K562 (cell line): ENCODE data around the gene NFE2. TPM values are rescaled to one million over a fixed set of nuclear protein-coding genes. Genes with fewer than 3 reads are reported as not detected.

Experiments used
- BRD4 ChIP-seq: fragments of 200-600 bp; sonication (generic); IDR thresholded peaks from 2 replicates; pipeline ENCODE4 v1.6.1; 2017; ENCODE audit warnings: inconsistent platforms
- NR2C2 ChIP-seq, 2 experiments: fragments of 200-800 bp in 1 of 2; sonication (Bioruptor generic) in 1 of 2; sonication (generic) in 1 of 2; formaldehyde crosslinking in 1 of 2; IDR thresholded peaks; 2 replicates each; pipeline versions ENCODE4 v1.6.1 to v1.8.0; 2016 to 2022; ENCODE audit warnings: mild to moderate bottlenecking in 1 of 2, missing compliant biosample characterization in 1 of 2, missing genetic modification characterization in 1 of 2, missing genetic modification reagents in 1 of 2
- POLR2B ChIP-seq: fragments of 450-650 bp; IDR thresholded peaks from 2 replicates; pipeline ENCODE4 v1.6.1; 2018; ENCODE audit warnings: low read depth; ENCODE audit not compliant: partially characterized antibody
- ZNF232 ChIP-seq: sonication (generic); formaldehyde crosslinking; IDR thresholded peaks from 2 replicates; pipeline ENCODE4 v1.8.0; 2022; ENCODE audit warnings: mild to moderate bottlenecking, missing genetic modification reagents
- polyA plus RNA-seq, 8 experiments: library from polyadenylated mRNA; depleted of rRNA in 4 of 8; stranded (reverse) in 5 of 8; unstranded in 3 of 8; fragments of >200 nt; fragmentation: Nextera tagmentation in 2 of 8; fragmentation: Illumina TruSeq in 1 of 8; extraction: Ambion mirVana in 2 of 8; extraction: Trizol in 1 of 8; gene quantifications; 2 replicates each; pipeline versions ENCODE4 v1.2.1 to v1.2.3, GENCODE V29; 2011 to 2014; ENCODE audit warnings: inconsistent platforms in 1 of 8, missing spikeins in 1 of 8
- total RNA-seq, 7 experiments: library from RNA; depleted of rRNA in 6 of 7; stranded (reverse); fragments of >200 nt in 6 of 7; fragmentation: Illumina TruSeq in 2 of 7; extraction: Trizol in 2 of 7; gene quantifications; 2 replicates each; pipeline versions ENCODE4 v1.2.1 to v1.2.3, GENCODE V29; 2011 to 2021; ENCODE audit warnings: low replicate concordance in 1 of 7
- TF ChIP-seq, protein P1 (sequence below): fragments of 200-800 bp; sonication (Bioruptor generic); IDR thresholded peaks from 2 replicates; pipeline ENCODE4 v1.6.1; 2017; ENCODE audit warnings: missing genetic modification characterization, missing compliant biosample characterization
- TF ChIP-seq, protein P2 (sequence below): fragments of 250-450 bp; sonication (Bioruptor Pico); IDR thresholded peaks from 2 replicates; pipeline ENCODE4 v1.4.0; 2020; ENCODE audit warnings: borderline replicate concordance
- TF ChIP-seq, protein P3 (sequence below): sonication (generic); formaldehyde crosslinking; IDR thresholded peaks from 2 replicates; pipeline ENCODE4 v1.8.1; 2023; ENCODE audit warnings: mild to moderate bottlenecking, missing genetic modification reagents
- TF ChIP-seq, protein P4 (sequence below): fragments of 250-450 bp; sonication (Bioruptor Pico); IDR thresholded peaks from 2 replicates; pipeline ENCODE4 v1.8.0; 2022; ENCODE audit warnings: inconsistent platforms, mild to moderate bottlenecking, moderate library complexity, borderline replicate concordance
- TF ChIP-seq, protein P5 (sequence below): fragments of 450-650 bp; IDR thresholded peaks from 2 replicates; pipeline ENCODE4 v1.7.0; 2016; ENCODE audit warnings: borderline replicate concordance

NFE2 gene
- total and polyA plus RNA-seq, 9 of the 15 experiments (the other 6 are each of a cell fraction or from before 2014, with no cell fraction given), result 12.3 to 282 (median 208) TPM

DNA sequence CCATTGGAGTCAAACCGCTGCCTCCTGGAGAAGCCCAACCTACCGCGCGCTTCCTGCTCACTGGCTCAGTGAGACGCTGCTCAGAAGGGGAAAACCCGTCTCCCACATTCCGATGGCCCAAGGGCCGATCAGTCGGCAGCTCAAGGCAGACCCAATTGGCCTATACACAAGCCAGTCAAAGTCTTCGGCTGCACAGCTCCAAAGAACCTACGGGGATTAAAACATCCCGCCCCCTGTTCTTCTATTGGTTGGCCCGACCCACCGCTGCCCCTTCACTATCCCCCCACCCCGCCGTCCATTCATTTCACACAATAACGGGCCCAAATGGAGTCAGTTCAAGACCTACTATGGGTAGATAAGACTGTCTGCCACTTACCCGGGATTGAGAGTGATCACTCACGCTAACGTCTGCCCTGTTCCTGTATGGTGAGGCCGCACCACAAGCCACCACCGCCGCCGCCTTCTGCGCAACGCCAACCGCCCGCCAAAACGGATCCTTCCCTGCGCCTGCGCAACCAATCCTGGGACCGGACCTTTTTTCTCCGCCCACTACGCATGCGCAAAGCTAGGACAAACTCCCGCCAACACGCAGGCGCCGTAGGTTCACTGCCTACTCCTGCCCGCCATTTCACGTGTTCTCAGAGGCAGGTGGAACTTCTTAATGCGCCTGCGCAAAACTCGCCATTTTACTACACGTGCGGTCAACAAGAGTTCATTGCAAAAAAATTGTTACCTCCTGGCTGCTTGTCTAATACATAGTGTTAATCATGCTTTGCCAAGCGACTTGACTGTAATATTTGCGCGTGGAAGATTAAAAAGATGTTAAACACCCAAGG, 21.0 kb downstream of the NFE2 start, which contains the start of gene CBX5 (continued):
- TF ChIP-seq, protein P1, sequence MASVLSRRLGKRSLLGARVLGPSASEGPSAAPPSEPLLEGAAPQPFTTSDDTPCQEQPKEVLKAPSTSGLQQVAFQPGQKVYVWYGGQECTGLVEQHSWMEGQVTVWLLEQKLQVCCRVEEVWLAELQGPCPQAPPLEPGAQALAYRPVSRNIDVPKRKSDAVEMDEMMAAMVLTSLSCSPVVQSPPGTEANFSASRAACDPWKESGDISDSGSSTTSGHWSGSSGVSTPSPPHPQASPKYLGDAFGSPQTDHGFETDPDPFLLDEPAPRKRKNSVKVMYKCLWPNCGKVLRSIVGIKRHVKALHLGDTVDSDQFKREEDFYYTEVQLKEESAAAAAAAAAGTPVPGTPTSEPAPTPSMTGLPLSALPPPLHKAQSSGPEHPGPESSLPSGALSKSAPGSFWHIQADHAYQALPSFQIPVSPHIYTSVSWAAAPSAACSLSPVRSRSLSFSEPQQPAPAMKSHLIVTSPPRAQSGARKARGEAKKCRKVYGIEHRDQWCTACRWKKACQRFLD (CRISPR knock-in tag), result peak; percentile 88
- TF ChIP-seq, protein P2, sequence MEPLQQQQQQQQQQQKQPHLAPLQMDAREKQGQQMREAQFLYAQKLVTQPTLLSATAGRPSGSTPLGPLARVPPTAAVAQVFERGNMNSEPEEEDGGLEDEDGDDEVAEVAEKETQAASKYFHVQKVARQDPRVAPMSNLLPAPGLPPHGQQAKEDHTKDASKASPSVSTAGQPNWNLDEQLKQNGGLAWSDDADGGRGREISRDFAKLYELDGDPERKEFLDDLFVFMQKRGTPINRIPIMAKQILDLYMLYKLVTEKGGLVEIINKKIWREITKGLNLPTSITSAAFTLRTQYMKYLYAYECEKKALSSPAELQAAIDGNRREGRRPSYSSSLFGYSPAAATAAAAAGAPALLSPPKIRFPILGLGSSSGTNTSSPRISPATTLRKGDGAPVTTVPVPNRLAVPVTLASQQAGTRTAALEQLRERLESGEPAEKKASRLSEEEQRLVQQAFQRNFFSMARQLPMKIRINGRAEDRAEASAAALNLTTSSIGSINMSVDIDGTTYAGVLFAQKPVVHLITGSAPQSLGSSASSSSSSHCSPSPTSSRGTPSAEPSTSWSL (CRISPR knock-in tag), result no peak
- TF ChIP-seq NR2C2 (CRISPR knock-in tag; IDR thresholded peaks at IDR 0.05) (no peak), NR2C2 (tag; IDR thresholded peaks at IDR 0.05) (peak; percentile 86; the same call in 1 of the 2 replicates), POLR2B (peak; percentile 97), ZNF232 (no peak), BRD4 (no peak)
- TF ChIP-seq, protein P3, sequence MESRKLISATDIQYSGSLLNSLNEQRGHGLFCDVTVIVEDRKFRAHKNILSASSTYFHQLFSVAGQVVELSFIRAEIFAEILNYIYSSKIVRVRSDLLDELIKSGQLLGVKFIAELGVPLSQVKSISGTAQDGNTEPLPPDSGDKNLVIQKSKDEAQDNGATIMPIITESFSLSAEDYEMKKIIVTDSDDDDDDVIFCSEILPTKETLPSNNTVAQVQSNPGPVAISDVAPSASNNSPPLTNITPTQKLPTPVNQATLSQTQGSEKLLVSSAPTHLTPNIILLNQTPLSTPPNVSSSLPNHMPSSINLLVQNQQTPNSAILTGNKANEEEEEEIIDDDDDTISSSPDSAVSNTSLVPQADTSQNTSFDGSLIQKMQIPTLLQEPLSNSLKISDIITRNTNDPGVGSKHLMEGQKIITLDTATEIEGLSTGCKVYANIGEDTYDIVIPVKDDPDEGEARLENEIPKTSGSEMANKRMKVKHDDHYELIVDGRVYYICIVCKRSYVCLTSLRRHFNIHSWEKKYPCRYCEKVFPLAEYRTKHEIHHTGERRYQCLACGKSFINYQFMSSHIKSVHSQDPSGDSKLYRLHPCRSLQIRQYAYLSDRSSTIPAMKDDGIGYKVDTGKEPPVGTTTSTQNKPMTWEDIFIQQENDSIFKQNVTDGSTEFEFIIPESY (CRISPR knock-in tag), result peak; percentile 77; the same call in 1 of the 2 replicates
- TF ChIP-seq, protein P4, sequence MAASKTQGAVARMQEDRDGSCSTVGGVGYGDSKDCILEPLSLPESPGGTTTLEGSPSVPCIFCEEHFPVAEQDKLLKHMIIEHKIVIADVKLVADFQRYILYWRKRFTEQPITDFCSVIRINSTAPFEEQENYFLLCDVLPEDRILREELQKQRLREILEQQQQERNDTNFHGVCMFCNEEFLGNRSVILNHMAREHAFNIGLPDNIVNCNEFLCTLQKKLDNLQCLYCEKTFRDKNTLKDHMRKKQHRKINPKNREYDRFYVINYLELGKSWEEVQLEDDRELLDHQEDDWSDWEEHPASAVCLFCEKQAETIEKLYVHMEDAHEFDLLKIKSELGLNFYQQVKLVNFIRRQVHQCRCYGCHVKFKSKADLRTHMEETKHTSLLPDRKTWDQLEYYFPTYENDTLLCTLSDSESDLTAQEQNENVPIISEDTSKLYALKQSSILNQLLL (CRISPR knock-in tag), result no peak
- TF ChIP-seq, protein P5, sequence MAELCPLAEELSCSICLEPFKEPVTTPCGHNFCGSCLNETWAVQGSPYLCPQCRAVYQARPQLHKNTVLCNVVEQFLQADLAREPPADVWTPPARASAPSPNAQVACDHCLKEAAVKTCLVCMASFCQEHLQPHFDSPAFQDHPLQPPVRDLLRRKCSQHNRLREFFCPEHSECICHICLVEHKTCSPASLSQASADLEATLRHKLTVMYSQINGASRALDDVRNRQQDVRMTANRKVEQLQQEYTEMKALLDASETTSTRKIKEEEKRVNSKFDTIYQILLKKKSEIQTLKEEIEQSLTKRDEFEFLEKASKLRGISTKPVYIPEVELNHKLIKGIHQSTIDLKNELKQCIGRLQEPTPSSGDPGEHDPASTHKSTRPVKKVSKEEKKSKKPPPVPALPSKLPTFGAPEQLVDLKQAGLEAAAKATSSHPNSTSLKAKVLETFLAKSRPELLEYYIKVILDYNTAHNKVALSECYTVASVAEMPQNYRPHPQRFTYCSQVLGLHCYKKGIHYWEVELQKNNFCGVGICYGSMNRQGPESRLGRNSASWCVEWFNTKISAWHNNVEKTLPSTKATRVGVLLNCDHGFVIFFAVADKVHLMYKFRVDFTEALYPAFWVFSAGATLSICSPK, result 0 out of 2 replicates have a peak, but pooled peaks have one; percentile 11
